ENCODE measurements around the gene KCMF1. TPM values are rescaled to one million over a fixed set of nuclear protein-coding genes. Genes with fewer than 3 reads are reported as not detected.
A peak's percentile ranks its signal among the peaks of the same experiment; 100 is the strongest.

The KCMF1 gene
- total and polyA plus RNA-seq, 10 of the 15 experiments (the other 5 are each of a cell fraction or from before 2014, with no cell fraction given) = 8.4 to 124 (median 43.0) TPM

DNA sequence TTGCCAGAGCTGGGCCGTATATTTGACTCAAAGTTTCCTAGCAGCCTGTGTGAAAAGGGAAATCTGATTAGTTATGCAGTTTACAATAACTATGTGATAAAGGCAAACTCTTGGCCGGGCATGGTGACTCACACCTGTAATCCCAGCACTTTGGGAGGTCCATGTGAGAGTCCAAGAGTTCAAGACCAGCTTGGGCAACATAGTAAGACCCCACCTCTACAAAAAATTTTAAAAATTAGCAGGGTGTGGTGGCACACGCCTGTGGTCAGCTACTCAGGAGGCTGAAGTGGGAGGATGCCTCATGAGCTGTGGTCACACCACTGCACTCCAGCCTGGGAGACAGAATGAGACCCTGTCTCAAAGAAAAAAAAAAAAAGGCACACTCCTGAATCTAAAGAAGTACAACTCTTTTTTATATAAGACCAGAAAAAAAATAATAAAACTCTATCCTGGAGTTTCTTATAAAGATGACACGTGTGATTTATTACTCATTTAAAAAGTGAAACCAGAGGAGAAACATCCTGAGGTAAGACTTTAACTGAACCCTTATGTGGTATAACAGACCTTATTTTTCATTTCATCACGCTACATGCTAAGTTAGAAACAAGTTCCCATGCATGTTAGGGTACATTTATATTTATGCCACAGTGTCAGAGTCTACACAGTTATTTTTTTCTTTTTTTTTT lies 32.6 kb upstream of the KCMF1 start (continued):
- TF ChIP-seq CHD2 (IDR thresholded peaks at IDR 0.05; ENCODE audit: borderline replicate concordance, low read depth, low read length) = no peak
- TF ChIP-seq MEF2B (IDR thresholded peaks at IDR 0.05; ENCODE audit: partially characterized antibody, poor library complexity, severe bottlenecking) = peak; percentile 46
- no peak for TF ChIP-seq NR2C2 (IDR thresholded peaks at IDR 0.05; ENCODE audit: borderline replicate concordance, control insufficient read depth, insufficient read length, low read depth)
- TF ChIP-seq FOS (IDR thresholded peaks at IDR 0.05; ENCODE audit: borderline replicate concordance, extremely low read depth, insufficient read length) = no peak
- no peak for TF ChIP-seq POU2F2 (IDR thresholded peaks at IDR 0.05; ENCODE audit: borderline replicate concordance, low read depth, low read length)
- TF ChIP-seq SMARCA5 (IDR thresholded peaks at IDR 0.05) = peak; percentile 38; the same call in 1 of the 2 replicates
- no peak for TF ChIP-seq NBN (IDR thresholded peaks at IDR 0.05)
- TF ChIP-seq, protein P1, sequence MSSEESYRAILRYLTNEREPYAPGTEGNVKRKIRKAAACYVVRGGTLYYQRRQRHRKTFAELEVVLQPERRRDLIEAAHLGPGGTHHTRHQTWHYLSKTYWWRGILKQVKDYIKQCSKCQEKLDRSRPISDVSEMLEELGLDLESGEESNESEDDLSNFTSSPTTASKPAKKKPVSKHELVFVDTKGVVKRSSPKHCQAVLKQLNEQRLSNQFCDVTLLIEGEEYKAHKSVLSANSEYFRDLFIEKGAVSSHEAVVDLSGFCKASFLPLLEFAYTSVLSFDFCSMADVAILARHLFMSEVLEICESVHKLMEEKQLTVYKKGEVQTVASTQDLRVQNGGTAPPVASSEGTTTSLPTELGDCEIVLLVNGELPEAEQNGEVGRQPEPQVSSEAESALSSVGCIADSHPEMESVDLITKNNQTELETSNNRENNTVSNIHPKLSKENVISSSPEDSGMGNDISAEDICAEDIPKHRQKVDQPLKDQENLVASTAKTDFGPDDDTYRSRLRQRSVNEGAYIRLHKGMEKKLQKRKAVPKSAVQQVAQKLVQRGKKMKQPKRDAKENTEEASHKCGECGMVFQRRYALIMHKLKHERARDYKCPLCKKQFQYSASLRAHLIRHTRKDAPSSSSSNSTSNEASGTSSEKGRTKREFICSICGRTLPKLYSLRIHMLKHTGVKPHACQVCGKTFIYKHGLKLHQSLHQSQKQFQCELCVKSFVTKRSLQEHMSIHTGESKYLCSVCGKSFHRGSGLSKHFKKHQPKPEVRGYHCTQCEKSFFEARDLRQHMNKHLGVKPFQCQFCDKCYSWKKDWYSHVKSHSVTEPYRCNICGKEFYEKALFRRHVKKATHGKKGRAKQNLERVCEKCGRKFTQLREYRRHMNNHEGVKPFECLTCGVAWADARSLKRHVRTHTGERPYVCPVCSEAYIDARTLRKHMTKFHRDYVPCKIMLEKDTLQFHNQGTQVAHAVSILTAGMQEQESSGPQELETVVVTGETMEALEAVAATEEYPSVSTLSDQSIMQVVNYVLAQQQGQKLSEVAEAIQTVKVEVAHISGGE (CRISPR knock-in tag; IDR thresholded peaks at IDR 0.05) = no peak
- TF ChIP-seq, protein P2, sequence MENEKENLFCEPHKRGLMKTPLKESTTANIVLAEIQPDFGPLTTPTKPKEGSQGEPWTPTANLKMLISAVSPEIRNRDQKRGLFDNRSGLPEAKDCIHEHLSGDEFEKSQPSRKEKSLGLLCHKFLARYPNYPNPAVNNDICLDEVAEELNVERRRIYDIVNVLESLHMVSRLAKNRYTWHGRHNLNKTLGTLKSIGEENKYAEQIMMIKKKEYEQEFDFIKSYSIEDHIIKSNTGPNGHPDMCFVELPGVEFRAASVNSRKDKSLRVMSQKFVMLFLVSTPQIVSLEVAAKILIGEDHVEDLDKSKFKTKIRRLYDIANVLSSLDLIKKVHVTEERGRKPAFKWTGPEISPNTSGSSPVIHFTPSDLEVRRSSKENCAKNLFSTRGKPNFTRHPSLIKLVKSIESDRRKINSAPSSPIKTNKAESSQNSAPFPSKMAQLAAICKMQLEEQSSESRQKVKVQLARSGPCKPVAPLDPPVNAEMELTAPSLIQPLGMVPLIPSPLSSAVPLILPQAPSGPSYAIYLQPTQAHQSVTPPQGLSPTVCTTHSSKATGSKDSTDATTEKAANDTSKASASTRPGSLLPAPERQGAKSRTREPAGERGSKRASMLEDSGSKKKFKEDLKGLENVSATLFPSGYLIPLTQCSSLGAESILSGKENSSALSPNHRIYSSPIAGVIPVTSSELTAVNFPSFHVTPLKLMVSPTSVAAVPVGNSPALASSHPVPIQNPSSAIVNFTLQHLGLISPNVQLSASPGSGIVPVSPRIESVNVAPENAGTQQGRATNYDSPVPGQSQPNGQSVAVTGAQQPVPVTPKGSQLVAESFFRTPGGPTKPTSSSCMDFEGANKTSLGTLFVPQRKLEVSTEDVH (IDR thresholded peaks at IDR 0.05; ENCODE audit: low read depth, partially characterized antibody) = no peak
- no peak for TF ChIP-seq STAT1 (conservative IDR thresholded peaks at IDR 0.05)
- no peak for TF ChIP-seq RAD21 (IDR thresholded peaks at IDR 0.05; ENCODE audit: insufficient read depth, low read depth, low read length)
- peak; percentile 22; the same call in 1 of the 2 replicates for TF ChIP-seq GATAD2B (conservative IDR thresholded peaks at IDR 0.05; ENCODE audit: low read depth)
- TF ChIP-seq IRF4 (IDR thresholded peaks at IDR 0.05; ENCODE audit: low read depth, low read length) = peak; percentile 80
- no peak for TF ChIP-seq HDGF (IDR thresholded peaks at IDR 0.05)
- TF ChIP-seq BHLHE40 (IDR thresholded peaks at IDR 0.05; ENCODE audit: borderline replicate concordance in 1 of 2, low read depth in 2 of 2, low read length in 1 of 2) = peak; percentile 67 to 68
- TF ChIP-seq POLR2AphosphoS2 (IDR thresholded peaks at IDR 0.05; ENCODE audit: low read depth, low read length) = no peak
- TF ChIP-seq, protein P3, sequence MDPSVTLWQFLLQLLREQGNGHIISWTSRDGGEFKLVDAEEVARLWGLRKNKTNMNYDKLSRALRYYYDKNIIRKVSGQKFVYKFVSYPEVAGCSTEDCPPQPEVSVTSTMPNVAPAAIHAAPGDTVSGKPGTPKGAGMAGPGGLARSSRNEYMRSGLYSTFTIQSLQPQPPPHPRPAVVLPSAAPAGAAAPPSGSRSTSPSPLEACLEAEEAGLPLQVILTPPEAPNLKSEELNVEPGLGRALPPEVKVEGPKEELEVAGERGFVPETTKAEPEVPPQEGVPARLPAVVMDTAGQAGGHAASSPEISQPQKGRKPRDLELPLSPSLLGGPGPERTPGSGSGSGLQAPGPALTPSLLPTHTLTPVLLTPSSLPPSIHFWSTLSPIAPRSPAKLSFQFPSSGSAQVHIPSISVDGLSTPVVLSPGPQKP (IDR thresholded peaks at IDR 0.05; ENCODE audit: low read depth, low read length) = no peak
- TF ChIP-seq, protein P4, sequence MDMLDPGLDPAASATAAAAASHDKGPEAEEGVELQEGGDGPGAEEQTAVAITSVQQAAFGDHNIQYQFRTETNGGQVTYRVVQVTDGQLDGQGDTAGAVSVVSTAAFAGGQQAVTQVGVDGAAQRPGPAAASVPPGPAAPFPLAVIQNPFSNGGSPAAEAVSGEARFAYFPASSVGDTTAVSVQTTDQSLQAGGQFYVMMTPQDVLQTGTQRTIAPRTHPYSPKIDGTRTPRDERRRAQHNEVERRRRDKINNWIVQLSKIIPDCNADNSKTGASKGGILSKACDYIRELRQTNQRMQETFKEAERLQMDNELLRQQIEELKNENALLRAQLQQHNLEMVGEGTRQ (IDR thresholded peaks at IDR 0.05; ENCODE audit: borderline replicate concordance, low read depth, low read length) = no peak
- no peak for TF ChIP-seq ZNF24 (IDR thresholded peaks at IDR 0.05)
- no peak for TF ChIP-seq GABPA (IDR thresholded peaks at IDR 0.05; ENCODE audit: low read depth)
- no peak; the same call in 1 of the 2 replicates for TF ChIP-seq CBX5 (IDR thresholded peaks at IDR 0.05; ENCODE audit: low read depth)
- TF ChIP-seq NFXL1 (IDR thresholded peaks at IDR 0.05; ENCODE audit: borderline replicate concordance) = no peak
- no peak for TF ChIP-seq BRCA1 (IDR thresholded peaks at IDR 0.05; ENCODE audit: low read depth, low read length)
